Measurements from ENCODE around the gene UGGT1. TPM values are rescaled to one million over a fixed set of nuclear protein-coding genes. Genes with fewer than 3 reads are reported as not detected.

UGGT1 gene
- total and polyA plus RNA-seq, 2 experiments from 2014 or later, result 11.5 to 65.0 TPM

DNA sequence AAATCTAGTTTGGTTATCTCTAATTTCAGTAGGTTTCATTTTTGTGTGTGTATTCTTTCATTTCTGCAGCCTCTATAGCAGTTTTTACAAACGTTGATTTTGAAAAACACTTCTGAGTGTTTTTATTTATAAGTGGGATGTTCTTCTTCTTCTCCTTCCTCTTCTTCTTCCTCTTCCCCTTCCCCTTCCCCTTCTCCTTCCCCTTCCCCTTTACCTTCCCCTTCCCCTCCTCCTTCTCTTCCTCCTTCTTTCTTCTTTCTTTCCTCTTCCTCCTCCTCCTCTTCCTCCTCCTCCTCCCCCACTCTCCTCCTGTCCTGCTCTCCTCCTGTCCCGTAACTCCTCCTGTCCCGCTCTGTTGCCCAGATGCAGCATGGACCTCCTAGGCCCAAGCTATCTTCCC is 4.2 kb downstream of the UGGT1 start (continued):
- TF ChIP-seq, protein P1, sequence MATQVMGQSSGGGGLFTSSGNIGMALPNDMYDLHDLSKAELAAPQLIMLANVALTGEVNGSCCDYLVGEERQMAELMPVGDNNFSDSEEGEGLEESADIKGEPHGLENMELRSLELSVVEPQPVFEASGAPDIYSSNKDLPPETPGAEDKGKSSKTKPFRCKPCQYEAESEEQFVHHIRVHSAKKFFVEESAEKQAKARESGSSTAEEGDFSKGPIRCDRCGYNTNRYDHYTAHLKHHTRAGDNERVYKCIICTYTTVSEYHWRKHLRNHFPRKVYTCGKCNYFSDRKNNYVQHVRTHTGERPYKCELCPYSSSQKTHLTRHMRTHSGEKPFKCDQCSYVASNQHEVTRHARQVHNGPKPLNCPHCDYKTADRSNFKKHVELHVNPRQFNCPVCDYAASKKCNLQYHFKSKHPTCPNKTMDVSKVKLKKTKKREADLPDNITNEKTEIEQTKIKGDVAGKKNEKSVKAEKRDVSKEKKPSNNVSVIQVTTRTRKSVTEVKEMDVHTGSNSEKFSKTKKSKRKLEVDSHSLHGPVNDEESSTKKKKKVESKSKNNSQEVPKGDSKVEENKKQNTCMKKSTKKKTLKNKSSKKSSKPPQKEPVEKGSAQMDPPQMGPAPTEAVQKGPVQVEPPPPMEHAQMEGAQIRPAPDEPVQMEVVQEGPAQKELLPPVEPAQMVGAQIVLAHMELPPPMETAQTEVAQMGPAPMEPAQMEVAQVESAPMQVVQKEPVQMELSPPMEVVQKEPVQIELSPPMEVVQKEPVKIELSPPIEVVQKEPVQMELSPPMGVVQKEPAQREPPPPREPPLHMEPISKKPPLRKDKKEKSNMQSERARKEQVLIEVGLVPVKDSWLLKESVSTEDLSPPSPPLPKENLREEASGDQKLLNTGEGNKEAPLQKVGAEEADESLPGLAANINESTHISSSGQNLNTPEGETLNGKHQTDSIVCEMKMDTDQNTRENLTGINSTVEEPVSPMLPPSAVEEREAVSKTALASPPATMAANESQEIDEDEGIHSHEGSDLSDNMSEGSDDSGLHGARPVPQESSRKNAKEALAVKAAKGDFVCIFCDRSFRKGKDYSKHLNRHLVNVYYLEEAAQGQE (IDR thresholded peaks at IDR 0.05; ENCODE audit: unreplicated experiment), result no peak
- TF ChIP-seq ZNF114 (CRISPR knock-in tag; IDR thresholded peaks at IDR 0.05) (no peak), ZNF331 (CRISPR knock-in tag; IDR thresholded peaks at IDR 0.05; ENCODE audit: low read depth) (no peak)

DNA sequence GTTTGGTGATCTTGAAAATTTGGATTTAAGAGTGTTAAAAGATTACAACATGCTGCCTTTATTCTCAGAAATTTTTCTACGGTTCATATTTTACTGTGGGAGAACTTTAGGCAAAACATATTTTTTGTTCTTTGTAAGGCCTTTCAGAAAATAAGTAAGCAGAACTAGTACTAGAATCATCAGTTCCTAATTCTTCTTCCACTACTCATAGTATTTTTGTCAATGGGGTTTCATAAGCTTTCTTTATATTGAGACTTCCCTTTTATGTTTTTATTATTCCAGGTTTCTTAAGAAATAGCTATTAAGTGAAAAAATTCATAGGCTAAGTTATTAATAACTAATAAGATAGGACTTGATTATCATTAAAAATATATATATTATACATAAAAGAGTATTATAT is 12.4 kb downstream of the UGGT1 start:
- no peak overlapping the region for H3K4me2 ChIP-seq
- H3K4me1 Mint-ChIP-seq, result peaks cover 2% of the 10 kb centered on the region; the same call in 1 of the 3 replicates
- H3K36me3 Mint-ChIP-seq (ENCODE audit: low read depth), result peaks cover 27% of the 10 kb centered on the region; the same call in 2 of the 3 replicates
- no peak overlapping the region for H3K4me3 ChIP-seq
- peaks cover 4% of the 10 kb centered on the region for H4K20me1 ChIP-seq (replicated peaks; ENCODE audit: insufficient read depth)
- H3K27ac ChIP-seq (ENCODE audit: low read depth), result no peak overlapping the region
- H2AFZ ChIP-seq, result no peak overlapping the region
- no peak for ATAC-seq
- no peaks in the 10 kb centered on the region for H3K9me3 Mint-ChIP-seq
- H3F3A ChIP-seq (replicated peaks; ENCODE audit: low read depth), result no peaks in the 10 kb centered on the region
- no peaks in the 10 kb centered on the region for H3K4me1 ChIP-seq (ENCODE audit: insufficient read depth)
- H3K27ac Mint-ChIP-seq, result no peak overlapping the region
- no peak overlapping the region for H3K4me3 Mint-ChIP-seq
- TF ChIP-seq, protein P2, sequence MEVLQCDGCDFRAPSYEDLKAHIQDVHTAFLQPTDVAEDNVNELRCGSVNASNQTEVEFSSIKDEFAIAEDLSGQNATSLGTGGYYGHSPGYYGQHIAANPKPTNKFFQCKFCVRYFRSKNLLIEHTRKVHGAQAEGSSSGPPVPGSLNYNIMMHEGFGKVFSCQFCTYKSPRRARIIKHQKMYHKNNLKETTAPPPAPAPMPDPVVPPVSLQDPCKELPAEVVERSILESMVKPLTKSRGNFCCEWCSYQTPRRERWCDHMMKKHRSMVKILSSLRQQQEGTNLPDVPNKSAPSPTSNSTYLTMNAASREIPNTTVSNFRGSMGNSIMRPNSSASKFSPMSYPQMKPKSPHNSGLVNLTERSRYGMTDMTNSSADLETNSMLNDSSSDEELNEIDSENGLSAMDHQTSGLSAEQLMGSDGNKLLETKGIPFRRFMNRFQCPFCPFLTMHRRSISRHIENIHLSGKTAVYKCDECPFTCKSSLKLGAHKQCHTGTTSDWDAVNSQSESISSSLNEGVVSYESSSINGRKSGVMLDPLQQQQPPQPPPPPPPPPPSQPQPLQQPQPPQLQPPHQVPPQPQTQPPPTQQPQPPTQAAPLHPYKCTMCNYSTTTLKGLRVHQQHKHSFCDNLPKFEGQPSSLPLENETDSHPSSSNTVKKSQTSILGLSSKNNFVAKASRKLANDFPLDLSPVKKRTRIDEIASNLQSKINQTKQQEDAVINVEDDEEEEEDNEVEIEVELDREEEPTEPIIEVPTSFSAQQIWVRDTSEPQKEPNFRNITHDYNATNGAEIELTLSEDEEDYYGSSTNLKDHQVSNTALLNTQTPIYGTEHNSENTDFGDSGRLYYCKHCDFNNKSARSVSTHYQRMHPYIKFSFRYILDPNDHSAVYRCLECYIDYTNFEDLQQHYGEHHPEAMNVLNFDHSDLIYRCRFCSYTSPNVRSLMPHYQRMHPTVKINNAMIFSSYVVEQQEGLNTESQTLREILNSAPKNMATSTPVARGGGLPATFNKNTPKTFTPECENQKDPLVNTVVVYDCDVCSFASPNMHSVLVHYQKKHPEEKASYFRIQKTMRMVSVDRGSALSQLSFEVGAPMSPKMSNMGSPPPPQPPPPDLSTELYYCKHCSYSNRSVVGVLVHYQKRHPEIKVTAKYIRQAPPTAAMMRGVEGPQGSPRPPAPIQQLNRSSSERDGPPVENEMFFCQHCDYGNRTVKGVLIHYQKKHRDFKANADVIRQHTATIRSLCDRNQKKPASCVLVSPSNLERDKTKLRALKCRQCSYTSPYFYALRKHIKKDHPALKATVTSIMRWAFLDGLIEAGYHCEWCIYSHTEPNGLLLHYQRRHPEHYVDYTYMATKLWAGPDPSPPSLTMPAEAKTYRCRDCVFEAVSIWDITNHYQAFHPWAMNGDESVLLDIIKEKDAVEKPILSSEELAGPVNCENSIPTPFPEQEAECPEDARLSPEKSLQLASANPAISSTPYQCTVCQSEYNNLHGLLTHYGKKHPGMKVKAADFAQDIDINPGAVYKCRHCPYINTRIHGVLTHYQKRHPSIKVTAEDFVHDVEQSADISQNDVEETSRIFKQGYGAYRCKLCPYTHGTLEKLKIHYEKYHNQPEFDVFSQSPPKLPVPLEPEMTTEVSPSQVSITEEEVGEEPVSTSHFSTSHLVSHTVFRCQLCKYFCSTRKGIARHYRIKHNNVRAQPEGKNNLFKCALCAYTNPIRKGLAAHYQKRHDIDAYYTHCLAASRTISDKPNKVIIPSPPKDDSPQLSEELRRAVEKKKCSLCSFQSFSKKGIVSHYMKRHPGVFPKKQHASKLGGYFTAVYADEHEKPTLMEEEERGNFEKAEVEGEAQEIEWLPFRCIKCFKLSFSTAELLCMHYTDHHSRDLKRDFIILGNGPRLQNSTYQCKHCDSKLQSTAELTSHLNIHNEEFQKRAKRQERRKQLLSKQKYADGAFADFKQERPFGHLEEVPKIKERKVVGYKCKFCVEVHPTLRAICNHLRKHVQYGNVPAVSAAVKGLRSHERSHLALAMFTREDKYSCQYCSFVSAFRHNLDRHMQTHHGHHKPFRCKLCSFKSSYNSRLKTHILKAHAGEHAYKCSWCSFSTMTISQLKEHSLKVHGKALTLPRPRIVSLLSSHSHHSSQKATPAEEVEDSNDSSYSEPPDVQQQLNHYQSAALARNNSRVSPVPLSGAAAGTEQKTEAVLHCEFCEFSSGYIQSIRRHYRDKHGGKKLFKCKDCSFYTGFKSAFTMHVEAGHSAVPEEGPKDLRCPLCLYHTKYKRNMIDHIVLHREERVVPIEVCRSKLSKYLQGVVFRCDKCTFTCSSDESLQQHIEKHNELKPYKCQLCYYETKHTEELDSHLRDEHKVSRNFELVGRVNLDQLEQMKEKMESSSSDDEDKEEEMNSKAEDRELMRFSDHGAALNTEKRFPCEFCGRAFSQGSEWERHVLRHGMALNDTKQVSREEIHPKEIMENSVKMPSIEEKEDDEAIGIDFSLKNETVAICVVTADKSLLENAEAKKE (CRISPR knock-in tag; IDR thresholded peaks at IDR 0.05), result no peak
- no peak for TF ChIP-seq JUNB (IDR thresholded peaks at IDR 0.05; ENCODE audit: unreplicated experiment)
- TF ChIP-seq EZH2 (IDR thresholded peaks at IDR 0.05; ENCODE audit: low read depth, unreplicated experiment), result no peak
- no peaks in the 10 kb centered on the region for H3K27me3 ChIP-seq (ENCODE audit: insufficient read depth)
- peaks cover 42% of the 10 kb centered on the region for H3K79me2 ChIP-seq (replicated peaks; ENCODE audit: insufficient read depth)
- H3K9me2 ChIP-seq (ENCODE audit: insufficient read depth), result no peaks in the 10 kb centered on the region
- peaks cover 4% of the 10 kb centered on the region; the same call in 1 of the 2 replicates for H3K36me3 ChIP-seq (ENCODE audit: insufficient read depth)
- DNase-seq (ENCODE audit: low spot score), result no peak
- no peaks in the 10 kb centered on the region for H3K27me3 Mint-ChIP-seq (ENCODE audit: insufficient read depth, low read depth, poor library complexity)
